ENCODE results near the gene SLF2. TPM values are rescaled to one million over a fixed set of nuclear protein-coding genes. Genes with fewer than 3 reads are reported as not detected.

The SLF2 gene
- total RNA-seq, 2 donors from 2014 or later: 11.5 to 12.3 TPM

GRCh38 chr10:100930368-100930767 lies 17.6 kb downstream of the SLF2 start:
- DNase-seq (ENCODE audit: low spot score): no peak
- TF ChIP-seq CTCF (IDR thresholded peaks at IDR 0.05): no peak
- Histone ChIP-seq H3K4me3 (no peak overlapping the region), H3K9me3 (no peaks in the 10 kb centered on the region), H3K36me3 (peaks cover 67% of the 10 kb centered on the region), H3K27me3 (no peaks in the 10 kb centered on the region), H3K4me1 (peaks cover 0 to 16% of the 10 kb centered on the region in 2 donors), H3K27ac (peak overlapping the region in 1 of 2 donors; percentile 4)

- H3K36me3 ChIP-seq: peaks cover 80% of the 10 kb centered on the region
- peak in 1 of 2 donors; percentile 44 for TF ChIP-seq CTCF (IDR thresholded peaks at IDR 0.05)
- H3K27ac ChIP-seq: no peak overlapping the region
- no peak overlapping the region for H3K4me3 ChIP-seq
- H3K9me3 ChIP-seq: no peaks in the 10 kb centered on the region
- no peak for DNase-seq (ENCODE audit: low spot score)
- H3K4me1 ChIP-seq: peaks cover 0 to 11% of the 10 kb centered on the region in 2 donors
- H3K27me3 ChIP-seq: no peaks in the 10 kb centered on the region
These were observed 21.4 kb downstream of the SLF2 start for GRCh38 chr10:100934084-100934659.

GRCh38 chr10:100939763-100940344 lies 27.1 kb downstream of the SLF2 start:
- no peaks in the 10 kb centered on the region for H3K4me1 ChIP-seq
- DNase-seq (ENCODE audit: low spot score): no peak
- H3K9me3 ChIP-seq: no peaks in the 10 kb centered on the region

GRCh38 chr10:100942229-100942628 lies 29.5 kb downstream of the SLF2 start:
- Histone ChIP-seq H3K27me3 (no peaks in the 10 kb centered on the region), H3K9me3 (no peaks in the 10 kb centered on the region), H3K36me3 (peaks cover 94% of the 10 kb centered on the region), H3K4me1 (no peaks in the 10 kb centered on the region), H3K4me3 (no peak overlapping the region), H3K27ac (no peak overlapping the region)
- no peak for DNase-seq (ENCODE audit: low spot score)
- TF ChIP-seq CTCF (IDR thresholded peaks at IDR 0.05): no peak

More at GRCh38 chr10:100939763-100940344, 27.1 kb downstream of the SLF2 start:
- no peak overlapping the region for H3K27ac ChIP-seq
- TF ChIP-seq CTCF (IDR thresholded peaks at IDR 0.05): no peak
- H3K27me3 ChIP-seq: no peaks in the 10 kb centered on the region
- H3K4me3 ChIP-seq: no peak overlapping the region
- peaks cover 83% of the 10 kb centered on the region for H3K36me3 ChIP-seq

- no peak overlapping the region for H3K4me3 ChIP-seq
- H3K4me1 ChIP-seq: no peaks in the 10 kb centered on the region
- H3K9me3 ChIP-seq: no peaks in the 10 kb centered on the region
- H3K36me3 ChIP-seq: peaks cover 95% of the 10 kb centered on the region
- DNase-seq (ENCODE audit: low spot score): no peak
- H3K27ac ChIP-seq: no peak overlapping the region
- TF ChIP-seq CTCF (IDR thresholded peaks at IDR 0.05): no peak
- H3K27me3 ChIP-seq: no peaks in the 10 kb centered on the region
These were observed 30.7 kb downstream of the SLF2 start for GRCh38 chr10:100943508-100943907.

- no peak overlapping the region for H3K4me3 ChIP-seq
- no peaks in the 10 kb centered on the region for H3K27me3 ChIP-seq
- no peak for DNase-seq (ENCODE audit: low spot score)
- no peaks in the 10 kb centered on the region for H3K4me1 ChIP-seq
- peaks cover 95% of the 10 kb centered on the region for H3K36me3 ChIP-seq
- TF ChIP-seq CTCF (IDR thresholded peaks at IDR 0.05): no peak
- no peak overlapping the region for H3K27ac ChIP-seq
- H3K9me3 ChIP-seq: no peaks in the 10 kb centered on the region
These were observed 33.0 kb downstream of the SLF2 start for GRCh38 chr10:100945754-100946153.
